Panc1 (cell line): Measurements from ENCODE around the gene ITM2A. TPM values are rescaled to one million over a fixed set of nuclear protein-coding genes. Genes with fewer than 3 reads are reported as not detected.

Source experiments
- ATAC-seq: fragments of 200-7000 bp; cut with Tn5 transposase; 2 replicates; pipeline ENCODE4 v1.9.1; 2020; ENCODE audit warnings: mild to moderate bottlenecking, moderate library complexity
- BruUV-seq: library from RNA; stranded (reverse); fragments of 400-500 nt; replicated peaks from 2 replicates; lab custom pipeline; 2021; lab: Mats Ljungman, UMichigan
- CTCF ChIA-PET: fragments of 300-600 bp; sonication (Branson Sonifier 250); formaldehyde crosslinking; loops from one replicate; lab custom pipeline; 2022; ENCODE audit warnings: antibody characterized with exemption; lab: Charles Lee
- POLR2A ChIA-PET: fragments of 300-600 bp; sonication (Branson Sonifier 250); formaldehyde crosslinking; loops from one replicate; lab custom pipeline; 2022; ENCODE audit warnings: antibody characterized with exemption; lab: Charles Lee
- DNase-seq: peaks from one replicate; pipeline ENCODE4 v3.0.0-alpha.2; 2010; ENCODE audit warnings: low read depth, low spot score
- H3K27ac ChIP-seq: 2 replicates; pipeline ENCODE4 v1.5.1; 2011; ENCODE audit warnings: mild to moderate bottlenecking, low read length, inconsistent platforms
- H3K27me3 ChIP-seq: fragments of 200-500 bp; sonication (Bioruptor generic); 2 replicates; pipeline ENCODE4 v1.6.0; 2014; ENCODE audit warnings: low read length, inconsistent platforms; ENCODE audit not compliant: control insufficient read depth, insufficient read depth
- H3K36me3 ChIP-seq: fragments of 200-500 bp; sonication (Bioruptor generic); 2 replicates; pipeline ENCODE4 v1.5.1; 2014; ENCODE audit warnings: inconsistent platforms, mild to moderate bottlenecking, low read length, moderate library complexity; ENCODE audit not compliant: control insufficient read depth, insufficient read depth
- H3K4me1 ChIP-seq: 2 replicates; pipeline ENCODE4 v1.5.1; 2011; ENCODE audit warnings: inconsistent platforms, mild to moderate bottlenecking, low read length, moderate library complexity; ENCODE audit not compliant: control insufficient read depth, insufficient read depth
- H3K4me3 ChIP-seq, 2 experiments: 2 replicates each; pipeline ENCODE4 v1.5.1; 2011 to 2012; ENCODE audit warnings: low read depth in 2 of 2, low read length in 2 of 2, mild to moderate bottlenecking in 2 of 2, inconsistent platforms in 1 of 2, moderate library complexity in 1 of 2
- H3K9me3 ChIP-seq: fragments of 200-500 bp; sonication (Bioruptor generic); 2 replicates; pipeline ENCODE4 v1.5.1; 2014; ENCODE audit warnings: low read depth, mild to moderate bottlenecking, inconsistent platforms, low read length, moderate library complexity; ENCODE audit not compliant: control insufficient read depth, insufficient read depth
- CTCF ChIP-seq: fragments of 450-650 bp; IDR thresholded peaks from 2 replicates; pipeline ENCODE4 v1.5.1; 2017; ENCODE audit warnings: mild to moderate bottlenecking
- POLR2AphosphoS5 ChIP-seq: IDR thresholded peaks from 2 replicates; pipeline ENCODE4 v1.6.1; 2012; ENCODE audit warnings: mild to moderate bottlenecking, low read depth, low read length, moderate library complexity
- REST ChIP-seq, 2 experiments: IDR thresholded peaks; 2 replicates each; pipeline ENCODE4 v1.6.1; 2011 to 2012; ENCODE audit warnings: low read depth in 2 of 2, control low read depth in 1 of 2, low read length in 1 of 2, mild to moderate bottlenecking in 1 of 2, moderate library complexity in 1 of 2; ENCODE audit not compliant: insufficient read depth in 1 of 2
- SIN3A ChIP-seq: IDR thresholded peaks from 2 replicates; pipeline ENCODE4 v1.6.1; 2012; ENCODE audit warnings: low read depth, mild to moderate bottlenecking, low read length, moderate library complexity, borderline replicate concordance; ENCODE audit not compliant: insufficient read depth
- TCF7L2 ChIP-seq: IDR thresholded peaks from 2 replicates; pipeline ENCODE4 v1.6.1; 2011; ENCODE audit warnings: mild to moderate bottlenecking, low read depth, low read length, inconsistent platforms
- in situ Hi-C: cut with HindIII; loops from 2 replicates; pipeline ENCODE4 v1.10.0; 2016; ENCODE audit warnings: low sequenced_read_pairs, low pct_unique_long_range_greater_than_20kb
- intact Hi-C: fragments of 100-400 bp; cut with micrococcal nuclease; formaldehyde crosslinking; loops from one replicate; pipeline ENCODE4 v1.10.0; 2022; ENCODE audit not compliant: unreplicated experiment
- total RNA-seq: library from RNA; stranded (reverse); gene quantifications from one replicate; pipeline ENCODE4 v1.2.1, GENCODE V29; 2021; ENCODE audit not compliant: unreplicated experiment

The ITM2A gene
- total RNA-seq, 1 experiment from 2014 or later, result 0.49 TPM

- TF ChIP-seq TCF7L2 (no peak), REST (IDR thresholded peaks at IDR 0.05; ENCODE audit: insufficient read depth in 1 of 2, low read depth in 2 of 2, low read length in 1 of 2) (no peak), POLR2AphosphoS5 (no peak), SIN3A (no peak), CTCF (no peak)
- H3K36me3 ChIP-seq, result no peaks in the 10 kb centered on the region
- BruUV-seq, result no TSS peak
- no peaks in the 10 kb centered on the region for H3K9me3 ChIP-seq
- no peaks in the 10 kb centered on the region for H3K4me1 ChIP-seq
- CTCF ChIA-PET, result no interaction called here
- POLR2A ChIA-PET, result no interaction called here
- in situ Hi-C loops (no loop called here), intact Hi-C loops (no loop called here)
- DNase-seq (no peak), ATAC-seq (no peak)
- no peaks in the 10 kb centered on the region; the same call in 1 of the 2 replicates for H3K27me3 ChIP-seq
- no peak overlapping the region for H3K27ac ChIP-seq
- no peak overlapping the region for H3K4me3 ChIP-seq
These were observed 2.8 kb downstream of the ITM2A start for GRCh38 chrX:79364306-79364705.

GRCh38 chrX:79361192-79361870 lies 5.8 kb downstream of the ITM2A start:
- intact Hi-C loops, result no loop called here
- H3K4me1 ChIP-seq, result no peaks in the 10 kb centered on the region
- ChIA-PET POLR2A (no interaction called here), CTCF (no interaction called here)
- H3K27ac ChIP-seq, result no peak overlapping the region
- H3K27me3 ChIP-seq, result no peaks in the 10 kb centered on the region; the same call in 1 of the 2 replicates
- in situ Hi-C loops, result no loop called here
- no peak overlapping the region for H3K4me3 ChIP-seq
- H3K36me3 ChIP-seq, result no peaks in the 10 kb centered on the region
- BruUV-seq, result no TSS peak
- TF ChIP-seq CTCF, result no peak
- no peak for TF ChIP-seq TCF7L2
- TF ChIP-seq SIN3A, result no peak
- TF ChIP-seq POLR2AphosphoS5, result no peak
- no peak for TF ChIP-seq REST (IDR thresholded peaks at IDR 0.05; ENCODE audit: insufficient read depth in 1 of 2, low read depth in 2 of 2, low read length in 1 of 2)
- ATAC-seq (no peak), DNase-seq (no peak)
- H3K9me3 ChIP-seq, result no peaks in the 10 kb centered on the region
